ENCODE data around the gene USP48. TPM values are rescaled to one million over a fixed set of nuclear protein-coding genes. Genes with fewer than 3 reads are reported as not detected.

Gene USP48
- total and polyA plus RNA-seq, 2 of the 4 experiments (the other 2 are of a cell fraction), result 24.7 to 25.0 TPM

DNA sequence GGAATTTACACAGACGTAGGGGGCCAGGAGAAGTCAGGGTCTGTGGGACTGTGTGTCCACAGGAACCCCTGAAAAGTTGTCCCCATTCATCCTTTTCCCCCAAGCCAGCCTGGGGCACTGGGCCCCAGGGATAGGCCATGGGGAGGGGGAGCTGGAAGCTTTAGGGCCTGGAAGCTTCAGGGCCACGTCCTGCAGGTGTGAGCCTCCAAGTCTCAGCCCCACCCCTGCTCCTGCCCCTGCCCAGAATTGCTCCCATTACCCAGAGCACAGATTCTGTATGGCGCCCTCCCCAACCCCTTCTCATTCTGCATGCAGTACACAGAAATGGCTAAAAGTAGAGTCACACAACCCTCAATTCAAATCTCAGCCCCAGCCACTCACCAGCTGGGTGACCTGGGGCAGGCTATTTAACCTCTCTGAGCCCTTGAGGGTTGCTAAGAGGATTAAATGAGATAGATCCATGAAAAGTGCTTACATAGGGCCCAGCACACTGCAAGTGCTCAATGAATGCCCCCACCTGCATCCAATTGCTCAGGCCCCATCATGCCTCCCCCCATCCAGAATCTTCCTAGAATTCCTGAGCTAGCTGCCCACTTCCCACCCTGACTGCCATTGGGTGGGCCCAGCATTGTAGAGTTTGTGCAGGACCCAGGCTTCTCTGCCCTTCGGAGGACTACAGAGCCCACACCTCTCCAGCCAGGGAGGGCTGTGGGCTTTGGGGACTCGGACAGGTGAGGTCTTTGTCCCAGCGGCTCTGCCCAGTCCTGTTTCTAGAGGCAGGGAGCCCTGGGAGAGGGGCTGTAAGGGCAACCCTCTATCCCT lies 120.3 kb downstream of the USP48 start (continued):
- TF ChIP-seq USF2 (IDR thresholded peaks at IDR 0.05; ENCODE audit: low read depth, low read length), result no peak

DNA sequence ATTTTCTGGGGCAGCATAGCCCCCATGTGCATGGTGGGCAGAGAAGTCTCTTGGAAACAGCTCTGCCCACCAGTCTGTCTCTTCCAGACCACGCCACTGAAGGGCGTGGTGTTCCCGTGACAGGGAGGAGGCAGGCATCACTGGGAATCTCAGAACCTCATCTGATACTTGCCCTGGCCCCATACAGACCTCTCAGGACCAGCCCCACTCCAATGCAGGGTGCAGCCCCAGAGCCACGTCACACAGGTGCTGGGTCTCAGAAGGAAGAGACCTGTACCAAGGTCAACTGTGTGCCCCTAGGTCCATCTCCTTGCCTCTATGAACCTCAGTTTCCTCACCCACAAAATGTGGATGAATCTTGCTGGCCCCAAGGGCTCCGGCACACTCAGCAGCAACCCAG lies 121.1 kb downstream of the USP48 start:
- dilution Hi-C loops (cut with HindIII; ENCODE audit: low sequenced_read_pairs, unreplicated experiment), result no loop called here
- no peak overlapping the region for H4K5ac ChIP-seq (ENCODE audit: low read depth, low read length)
- BruUV-seq (replicated peaks), result no TSS peak
- DNase-seq (no peak), ATAC-seq (ENCODE audit: low read depth) (no peak)
- H3K4me2 ChIP-seq (ENCODE audit: low read depth, low read length), result no peak overlapping the region
- H4K91ac ChIP-seq (ENCODE audit: insufficient read depth, low read depth, low read length), result no peak overlapping the region
- no peaks in the 10 kb centered on the region for H3K9me3 ChIP-seq (ENCODE audit: control insufficient read depth, insufficient read depth, low read length)
- no peaks in the 10 kb centered on the region for H3K4me1 ChIP-seq (ENCODE audit: control insufficient read depth, insufficient read depth, low read length)
- in situ Hi-C loops (cut with MboI; ENCODE audit: low sequenced_read_pairs), result no loop called here
- no peaks in the 10 kb centered on the region for H3K79me1 ChIP-seq (ENCODE audit: low read depth in 1 of 2, low read length in 2 of 2)
- no peak overlapping the region for H3K23ac ChIP-seq (ENCODE audit: low read depth, low read length)
- peaks cover 71% of the 10 kb centered on the region for H3K27me3 ChIP-seq (ENCODE audit: control insufficient read depth, insufficient read depth, low read length)
- no peak overlapping the region for H2AK9ac ChIP-seq (replicated peaks; ENCODE audit: low read depth, low read length, poor library complexity)
- no peak overlapping the region for H3K9ac ChIP-seq (ENCODE audit: low read depth, low read length)
- no peak overlapping the region for H3K4ac ChIP-seq (ENCODE audit: low read depth, low read length)
- H3K4me3 ChIP-seq (ENCODE audit: insufficient read depth, low read depth, low read length), result no peak overlapping the region
- no peak overlapping the region for H4K8ac ChIP-seq (ENCODE audit: low read depth in 2 of 2, low read length in 2 of 2)
- TF ChIP-seq RFX5 (IDR thresholded peaks at IDR 0.05; ENCODE audit: low read depth, low read length), result no peak
- TF ChIP-seq MAFK (IDR thresholded peaks at IDR 0.05; ENCODE audit: low read depth, low read length), result no peak
- ChIA-PET CTCF (interaction anchor here (0.6 kb wide), 1 partner anchor 152 kb away, joined by 3 read pairs; no protein-coding TSS in a partner anchor), POLR2A (ENCODE audit: unreplicated experiment) (no interaction called here)
- no peak overlapping the region for H2AK5ac ChIP-seq (ENCODE audit: low read depth, low read length)
- no peak overlapping the region for H2BK120ac ChIP-seq (ENCODE audit: low read depth, low read length)
- no peak overlapping the region for H3K56ac ChIP-seq (ENCODE audit: extremely low read depth, insufficient read depth, low read length)
- H4K20me1 ChIP-seq (ENCODE audit: insufficient read depth, low read length), result peaks cover 6% of the 10 kb centered on the region; the same call in 1 of the 2 replicates
- H2BK15ac ChIP-seq (ENCODE audit: low read depth, low read length), result no peak overlapping the region
- no peak overlapping the region for H3K18ac ChIP-seq (ENCODE audit: low read depth, low read length)
- no peak overlapping the region for H3K27ac ChIP-seq (ENCODE audit: insufficient read depth, low read length)
- intact Hi-C loops (cut with micrococcal nuclease), result no loop called here
- no peak overlapping the region for H2AFZ ChIP-seq (replicated peaks; ENCODE audit: low read length, poor library complexity)
- no peak overlapping the region for H2BK5ac ChIP-seq (ENCODE audit: low read depth, low read length, poor library complexity, severe bottlenecking)
- no peak overlapping the region for H3K14ac ChIP-seq (replicated peaks; ENCODE audit: low read depth, low read length)
- no peak overlapping the region for H2BK20ac ChIP-seq (ENCODE audit: low read depth, low read length)
- H3K36me3 ChIP-seq (ENCODE audit: control insufficient read depth, insufficient read depth, low read length), result no peaks in the 10 kb centered on the region
- H3K9me1 ChIP-seq (ENCODE audit: insufficient read depth, low read length), result peaks cover 3% of the 10 kb centered on the region; the same call in 1 of the 2 replicates
- 60% methylated on average over 2 of the region's 5 CpGs; no CpG with 5 or more reads in 1 of the 2 experiments for WGBS, 2 experiments (ENCODE audit: extremely low coverage in 2 of 2, insufficient read length in 1 of 2)

Measured in IMR-90 (cell line).